Hepatocyte (in vitro differentiated cells): ENCODE data around the gene MAFB. TPM values are rescaled to one million over a fixed set of nuclear protein-coding genes. Genes with fewer than 3 reads are reported as not detected.

ENCODE experiments used
- DNase-seq: peaks from one replicate; pipeline ENCODE4 v3.0.0-alpha.2; 2016; ENCODE audit warnings: low spot score
- H2AFZ ChIP-seq: fragments of 200-600 bp; sonication (generic); 2 replicates; pipeline ENCODE4 v1.6.0; 2016; ENCODE audit warnings: antibody characterized with exemption, mild to moderate bottlenecking
- H3K27ac ChIP-seq: fragments of 200-600 bp; sonication (generic); 2 replicates; pipeline ENCODE4 v1.5.1; 2016; ENCODE audit warnings: mild to moderate bottlenecking
- H3K27me3 ChIP-seq: fragments of 200-600 bp; sonication (generic); 2 replicates; pipeline ENCODE4 v1.6.1; 2016
- H3K36me3 ChIP-seq: fragments of 200-600 bp; sonication (generic); replicated peaks from 2 replicates; pipeline ENCODE4 v1.5.1; 2016; ENCODE audit warnings: low read depth; ENCODE audit not compliant: insufficient read depth
- H3K4me1 ChIP-seq: fragments of 200-600 bp; sonication (generic); 2 replicates; pipeline ENCODE4 v1.5.1; 2016; ENCODE audit warnings: mild to moderate bottlenecking, moderate library complexity; ENCODE audit not compliant: insufficient read depth
- H3K4me2 ChIP-seq: fragments of 200-600 bp; sonication (generic); 2 replicates; pipeline ENCODE4 v1.6.0; 2016
- H3K4me3 ChIP-seq: fragments of 200-600 bp; sonication (generic); 2 replicates; pipeline ENCODE4 v1.5.1; 2016; ENCODE audit warnings: mild to moderate bottlenecking
- H3K79me2 ChIP-seq: fragments of 200-600 bp; sonication (generic); 2 replicates; pipeline ENCODE4 v1.6.0; 2017; ENCODE audit warnings: mild to moderate bottlenecking
- H3K9me2 ChIP-seq: fragments of 200-600 bp; sonication (generic); replicated peaks from 2 replicates; pipeline ENCODE4 v1.6.0; 2017; ENCODE audit warnings: mild to moderate bottlenecking; ENCODE audit not compliant: insufficient read depth
- H3K9me3 ChIP-seq: fragments of 200-600 bp; sonication (generic); 2 replicates; pipeline ENCODE4 v1.5.1; 2016; ENCODE audit warnings: low read depth, mild to moderate bottlenecking
- H4K20me1 ChIP-seq: fragments of 200-600 bp; sonication (generic); 2 replicates; pipeline ENCODE4 v1.6.0; 2016; ENCODE audit warnings: mild to moderate bottlenecking; ENCODE audit not compliant: insufficient read depth, poor library complexity, severe bottlenecking
- EZH2 ChIP-seq: fragments of 200-600 bp; sonication (generic); IDR thresholded peaks from 2 replicates; pipeline ENCODE4 v1.6.1; 2016; ENCODE audit warnings: antibody characterized with exemption, mild to moderate bottlenecking, borderline replicate concordance
- EZH2phosphoT487 ChIP-seq: fragments of 200-600 bp; sonication (generic); IDR thresholded peaks from one replicate; pipeline ENCODE4 v1.6.1; 2018; ENCODE audit warnings: antibody characterized with exemption, mild to moderate bottlenecking, low read depth, moderate library complexity; ENCODE audit not compliant: unreplicated experiment, severe bottlenecking
- WGBS: methylation state at CpG from one replicate; pipeline ENCODE4 v1.1.6; 2016; ENCODE audit warnings: low lambda C conversion rate; ENCODE audit errors: missing lambda C conversion rate; 5-methylcytosine and 5-hydroxymethylcytosine counted together
- polyA plus RNA-seq: library from polyadenylated mRNA; unstranded; fragments of >200 nt; fragmentation: Nextera tagmentation; extraction: Ambion mirVana; gene quantifications from 2 replicates; pipeline ENCODE4 v1.2.1, GENCODE V29; 2016
- total RNA-seq: library from RNA; depleted of rRNA; stranded (reverse); fragments of >200 nt; gene quantifications from 2 replicates; pipeline ENCODE4 v1.2.3, GENCODE V29; 2014
- TF ChIP-seq, protein P1 (sequence below): fragments of 200-600 bp; sonication (generic); IDR thresholded peaks from 2 replicates; pipeline ENCODE4 v1.5.1; 2016; ENCODE audit warnings: antibody characterized with exemption, mild to moderate bottlenecking; ENCODE audit not compliant: poor library complexity

MAFB gene
- total and polyA plus RNA-seq, 2 experiments from 2014 or later: 3.4 to 4.1 TPM

- Histone ChIP-seq H3K27me3 (peaks cover 88% of the 10 kb centered on the region), H3K4me3 (no peak overlapping the region), H3K9me3 (no peaks in the 10 kb centered on the region), H3K4me2 (no peak overlapping the region), H3K36me3 (no peaks in the 10 kb centered on the region), H3K79me2 (no peaks in the 10 kb centered on the region), H3K4me1 (peaks cover 6% of the 10 kb centered on the region), H2AFZ (no peak overlapping the region), H4K20me1 (no peaks in the 10 kb centered on the region), H3K27ac (no peak overlapping the region), H3K9me2 (no peaks in the 10 kb centered on the region)
- no peak for DNase-seq
- no peak for TF ChIP-seq EZH2phosphoT487
- no peak for TF ChIP-seq EZH2
- TF ChIP-seq, protein P1, sequence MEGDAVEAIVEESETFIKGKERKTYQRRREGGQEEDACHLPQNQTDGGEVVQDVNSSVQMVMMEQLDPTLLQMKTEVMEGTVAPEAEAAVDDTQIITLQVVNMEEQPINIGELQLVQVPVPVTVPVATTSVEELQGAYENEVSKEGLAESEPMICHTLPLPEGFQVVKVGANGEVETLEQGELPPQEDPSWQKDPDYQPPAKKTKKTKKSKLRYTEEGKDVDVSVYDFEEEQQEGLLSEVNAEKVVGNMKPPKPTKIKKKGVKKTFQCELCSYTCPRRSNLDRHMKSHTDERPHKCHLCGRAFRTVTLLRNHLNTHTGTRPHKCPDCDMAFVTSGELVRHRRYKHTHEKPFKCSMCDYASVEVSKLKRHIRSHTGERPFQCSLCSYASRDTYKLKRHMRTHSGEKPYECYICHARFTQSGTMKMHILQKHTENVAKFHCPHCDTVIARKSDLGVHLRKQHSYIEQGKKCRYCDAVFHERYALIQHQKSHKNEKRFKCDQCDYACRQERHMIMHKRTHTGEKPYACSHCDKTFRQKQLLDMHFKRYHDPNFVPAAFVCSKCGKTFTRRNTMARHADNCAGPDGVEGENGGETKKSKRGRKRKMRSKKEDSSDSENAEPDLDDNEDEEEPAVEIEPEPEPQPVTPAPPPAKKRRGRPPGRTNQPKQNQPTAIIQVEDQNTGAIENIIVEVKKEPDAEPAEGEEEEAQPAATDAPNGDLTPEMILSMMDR: no peak
These were observed 6.2 kb upstream of the MAFB start for GRCh38 chr20:40695214-40695613.

DNA sequence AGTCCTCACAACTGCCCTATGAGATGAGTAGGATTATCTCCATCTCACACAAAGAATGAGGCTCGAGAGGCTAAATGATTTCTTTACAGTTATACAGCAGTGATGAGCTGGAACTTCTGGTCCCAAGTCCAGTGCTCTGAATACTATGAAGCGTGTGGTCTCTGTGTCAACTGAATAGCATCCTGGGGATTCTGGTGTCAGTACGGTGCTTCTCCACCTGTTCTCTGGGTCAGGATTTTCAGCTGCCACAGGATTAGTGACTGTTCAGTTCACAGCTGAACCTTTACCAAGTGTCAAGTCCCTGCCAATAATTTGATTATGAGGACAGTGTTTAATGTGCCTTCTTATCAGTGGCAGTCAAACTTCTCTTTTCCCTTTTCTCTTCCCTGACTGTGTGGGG lies 5.2 kb upstream of the MAFB start:
- Histone ChIP-seq H3K79me2 (no peaks in the 10 kb centered on the region), H3K4me3 (no peak overlapping the region), H3K4me2 (no peak overlapping the region), H3K9me2 (no peaks in the 10 kb centered on the region), H2AFZ (no peak overlapping the region), H3K36me3 (no peaks in the 10 kb centered on the region), H3K4me1 (peaks cover 6% of the 10 kb centered on the region), H4K20me1 (no peaks in the 10 kb centered on the region), H3K9me3 (no peaks in the 10 kb centered on the region), H3K27ac (no peak overlapping the region), H3K27me3 (peaks cover 89% of the 10 kb centered on the region)
- DNase-seq: no peak
- WGBS: 77% methylated on average over 3 of the region's 3 CpGs
- TF ChIP-seq, protein P1: no peak
- TF ChIP-seq EZH2 (no peak), EZH2phosphoT487 (no peak)

DNA sequence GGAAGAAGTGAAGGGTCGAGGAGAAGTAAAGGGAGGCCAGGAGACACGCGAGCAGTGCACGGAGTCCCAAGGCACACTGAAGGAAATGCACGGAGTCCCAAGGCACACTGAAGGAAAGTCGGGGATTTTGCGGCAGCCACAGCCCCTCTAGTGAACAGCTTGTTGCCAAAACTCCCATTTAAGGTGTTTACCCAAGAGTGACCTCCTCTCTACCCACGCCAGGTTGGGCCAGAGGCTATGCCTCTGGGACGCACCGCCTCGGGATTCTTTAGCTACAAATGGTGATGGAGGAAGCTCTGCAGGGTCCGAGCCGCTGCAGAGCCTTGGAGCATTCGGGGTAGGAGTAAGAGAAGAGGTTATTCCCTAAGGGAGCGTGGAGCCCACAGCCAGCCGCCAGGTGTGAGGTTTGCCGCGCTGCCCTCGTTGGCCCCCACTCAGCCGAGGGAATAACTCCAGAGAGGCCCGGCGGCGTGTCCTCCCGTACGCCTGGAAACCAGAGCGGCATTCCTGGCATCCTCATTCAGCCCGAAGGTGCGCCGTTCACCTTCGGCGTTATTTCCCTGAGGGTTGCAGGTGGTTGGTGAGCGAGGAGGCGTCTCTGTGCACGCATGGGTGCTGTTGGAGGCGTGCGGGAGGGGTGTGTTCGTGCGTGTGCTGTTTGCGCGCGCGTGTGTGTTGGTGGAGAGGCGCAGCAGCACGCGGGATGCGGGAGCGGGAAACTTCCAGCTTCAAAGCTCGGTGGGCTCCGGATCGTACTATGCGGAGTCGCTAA lies 3.4 kb upstream of the MAFB start:
- Histone ChIP-seq H3K4me3 (no peak overlapping the region), H4K20me1 (no peaks in the 10 kb centered on the region), H3K27me3 (peaks cover 72% of the 10 kb centered on the region), H3K27ac (no peak overlapping the region), H3K4me1 (peaks cover 9% of the 10 kb centered on the region), H3K9me3 (no peaks in the 10 kb centered on the region), H3K36me3 (no peaks in the 10 kb centered on the region), H2AFZ (no peak overlapping the region), H3K79me2 (no peaks in the 10 kb centered on the region), H3K4me2 (peak overlapping the region; percentile 49), H3K9me2 (no peaks in the 10 kb centered on the region)
- 8% methylated on average over 52 of the region's 52 CpGs for WGBS
- peak; percentile 83 for TF ChIP-seq EZH2
- peak; percentile 54 for TF ChIP-seq EZH2phosphoT487
- TF ChIP-seq, protein P1: no peak
- DNase-seq: no peak
